ENCODE measurements around the gene TTC21A.
A peak's percentile ranks its signal among the peaks of the same experiment; 100 is the strongest.

Gene TTC21A

DNA sequence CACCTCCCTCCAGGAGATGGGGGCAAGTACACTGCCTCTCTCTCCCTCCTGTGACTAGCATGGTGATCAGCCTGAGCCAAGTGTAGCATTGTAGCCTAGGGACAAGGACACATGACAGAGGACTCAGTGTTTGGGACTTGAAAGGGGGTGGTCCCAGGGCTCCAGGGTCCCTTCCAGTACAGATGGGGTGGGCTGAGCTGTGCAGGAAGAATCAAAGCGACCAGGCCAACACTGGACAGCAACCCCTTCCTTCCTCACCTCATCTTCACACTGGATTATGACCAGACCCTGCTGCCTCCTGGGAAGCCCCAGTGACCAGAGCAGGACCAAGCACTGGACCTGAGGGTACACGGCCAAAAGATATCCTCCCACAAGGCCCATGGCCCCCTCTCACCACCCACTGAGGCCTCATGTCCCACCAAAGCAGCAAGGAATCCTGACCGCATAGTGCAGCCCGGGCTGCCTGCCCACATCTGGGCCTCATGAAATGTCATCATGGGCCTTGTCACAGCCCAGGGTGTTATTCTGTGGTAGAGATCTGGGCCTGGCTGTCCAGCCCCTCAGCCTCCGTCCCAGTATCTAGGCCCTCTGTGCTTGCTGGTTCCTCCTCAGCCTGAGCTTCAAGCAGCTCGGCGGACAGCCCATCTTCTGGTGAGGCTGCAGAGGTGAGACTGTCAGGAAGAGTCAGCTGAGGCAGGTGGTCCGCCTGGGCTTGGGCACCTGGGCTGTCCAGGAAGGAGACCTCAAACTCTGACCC is 9.6 kb upstream of the TTC21A start:
- no peak for DNase-seq (ENCODE audit: low spot score)

- no peak for DNase-seq (ENCODE audit: low spot score)
Measured at GRCh38 chr3:39098473-39099000, 8.9 kb upstream of the TTC21A start.

GRCh38 chr3:39099242-39099641 is 8.2 kb upstream of the TTC21A start:
- no peak for DNase-seq (ENCODE audit: low spot score)

DNA sequence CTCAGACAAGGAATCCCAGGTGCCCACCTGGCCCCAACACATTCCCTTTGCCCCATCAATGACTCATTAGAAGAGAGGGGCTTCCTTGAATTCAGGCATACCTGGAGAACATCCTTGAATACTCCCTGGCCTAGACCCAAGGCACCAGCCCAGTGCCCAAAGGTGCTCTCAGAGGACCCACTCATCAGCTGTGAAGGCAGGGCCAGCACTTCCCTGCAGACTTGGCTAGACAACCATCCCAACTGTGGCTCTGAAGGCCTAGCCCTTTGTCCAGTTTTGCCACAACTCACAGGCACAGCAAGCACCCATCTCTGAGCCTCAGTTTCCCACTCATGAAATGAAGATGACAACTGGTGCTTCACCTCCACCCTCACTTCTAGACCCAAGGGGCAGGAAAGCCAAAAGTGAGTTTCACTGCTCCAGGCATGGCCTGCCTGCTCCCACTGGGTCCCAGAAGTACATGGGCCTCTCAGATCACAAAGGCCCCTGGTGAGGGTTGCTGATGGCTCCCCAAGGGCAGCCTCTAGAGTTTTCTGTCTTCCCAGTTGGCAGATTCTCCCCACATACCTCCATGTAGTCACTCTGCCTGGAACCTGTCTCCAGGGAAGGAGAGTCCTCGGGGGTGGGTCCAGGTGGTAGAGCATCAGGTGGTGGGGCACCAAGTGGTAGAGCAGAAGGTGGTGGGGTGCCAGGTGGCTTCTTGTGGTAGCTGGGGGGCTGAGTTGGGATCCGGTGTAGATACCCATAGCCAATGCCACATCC is 7.6 kb upstream of the TTC21A start:
- DNase-seq (ENCODE audit: low spot score) = no peak

GRCh38 chr3:39100500-39100886 is 7.0 kb upstream of the TTC21A start:
- DNase-seq (ENCODE audit: low spot score) = no peak

DNA sequence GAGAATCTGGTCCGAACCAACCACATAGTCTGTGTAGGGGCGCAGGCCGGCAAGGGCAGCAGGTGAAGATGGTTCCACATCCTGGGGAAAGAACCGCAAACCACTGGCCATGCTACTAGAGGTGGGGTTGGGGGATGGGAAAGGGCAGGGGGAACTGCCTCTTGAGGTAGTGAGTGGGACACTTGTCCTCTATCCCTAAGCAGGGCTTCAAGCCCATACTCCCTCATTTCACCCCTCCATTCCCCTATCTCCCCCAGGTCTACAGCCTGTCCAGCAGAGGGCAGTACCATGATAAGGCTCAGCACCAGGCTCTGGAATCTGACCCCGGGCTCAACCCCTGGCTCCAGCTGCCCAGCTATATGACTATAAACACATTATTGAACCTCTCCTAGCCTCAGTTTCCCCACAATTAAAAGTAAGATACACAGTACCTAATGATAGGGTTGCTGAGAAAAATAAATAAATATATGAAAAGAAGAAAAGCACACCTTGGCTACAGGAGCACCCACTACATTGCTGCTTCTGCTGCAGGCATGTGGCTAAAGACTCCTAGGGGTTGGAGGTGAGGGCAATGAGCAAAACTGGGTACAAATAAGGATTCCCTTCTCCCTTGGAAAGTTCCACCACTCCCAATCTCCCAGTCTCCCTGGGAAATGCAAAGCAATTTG is 6.3 kb upstream of the TTC21A start:
- DNase-seq (ENCODE audit: low spot score) = peak; percentile 62

DNA sequence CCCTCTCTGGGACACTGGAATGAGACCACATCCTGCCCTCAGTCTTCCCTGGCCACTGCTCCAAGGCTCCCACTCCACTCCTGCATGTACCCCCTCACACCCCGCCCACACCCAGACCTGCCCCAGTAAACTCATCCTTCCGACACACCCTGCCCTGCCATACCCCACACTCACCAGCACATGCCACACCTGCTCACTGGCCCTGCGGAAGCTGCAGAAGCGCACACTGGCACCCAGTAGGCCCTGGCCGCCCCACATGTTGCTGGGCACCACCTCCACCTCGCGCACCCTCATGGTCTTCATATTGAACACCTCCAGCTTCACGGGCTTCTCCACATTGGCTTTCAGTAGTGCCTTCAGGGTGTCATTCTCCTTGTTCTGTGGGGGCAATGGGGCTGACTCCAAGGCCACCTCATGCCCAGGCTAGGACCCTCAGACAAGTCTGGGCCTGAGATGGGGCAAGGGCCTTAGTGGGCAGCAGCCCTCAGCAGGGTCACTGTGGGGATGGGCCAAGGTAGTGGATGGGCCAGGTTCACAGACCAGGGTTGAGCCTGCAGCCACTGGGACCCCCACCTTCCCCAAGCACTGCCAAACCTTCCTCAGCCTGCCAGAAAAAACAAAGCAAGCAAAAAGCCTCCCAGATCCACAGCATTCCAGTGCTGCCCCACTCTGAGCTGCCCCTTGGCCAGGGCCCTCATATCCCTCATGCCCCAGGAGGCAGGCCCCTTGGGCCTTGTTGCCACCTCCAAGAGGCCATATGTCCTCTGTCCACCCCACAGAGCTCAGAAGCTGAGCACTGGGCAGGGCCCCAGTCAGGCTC is 4.8 kb upstream of the TTC21A start:
- no peak for DNase-seq (ENCODE audit: low spot score)

- DNase-seq (ENCODE audit: low spot score) = no peak
Measured at GRCh38 chr3:39103324-39103693, 4.2 kb upstream of the TTC21A start.

DNA sequence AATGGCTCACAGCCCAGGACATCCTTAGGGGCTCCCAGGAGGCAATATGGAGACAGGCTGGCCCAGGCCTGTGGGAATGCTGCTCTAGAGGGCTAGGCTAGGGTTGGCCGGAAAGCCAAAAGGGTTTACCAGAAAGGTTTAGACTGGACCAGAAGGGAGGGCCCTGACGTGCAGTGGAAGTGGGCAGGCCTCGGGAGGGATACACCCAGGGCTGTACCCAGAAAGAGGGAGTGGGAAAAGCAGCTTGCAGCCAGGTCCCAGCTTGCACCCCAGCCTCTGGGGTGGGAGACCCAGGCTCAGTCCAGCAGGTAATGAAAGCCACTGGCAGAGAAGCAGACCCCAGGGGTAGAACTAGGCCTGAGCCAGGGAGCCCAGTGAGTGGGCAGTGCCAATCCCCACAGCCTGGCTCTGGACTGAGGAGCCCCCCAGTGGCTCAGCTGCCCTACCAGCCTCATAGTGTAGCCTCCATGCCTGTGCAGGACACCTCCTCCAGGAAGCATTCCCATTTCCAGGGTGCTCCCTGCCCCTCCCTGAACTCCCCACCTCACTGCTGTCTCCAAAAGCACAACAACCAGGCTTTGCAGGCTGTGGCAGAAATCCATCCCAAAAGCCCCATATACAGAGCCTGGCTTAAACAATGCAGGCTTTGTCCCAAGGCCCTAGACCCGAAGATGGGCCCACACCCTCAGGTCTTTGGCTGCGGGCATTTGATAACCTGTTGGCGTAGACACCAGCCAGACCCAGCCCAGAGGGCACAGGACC is 3.5 kb upstream of the TTC21A start:
- no peak for DNase-seq (ENCODE audit: low spot score)

DNA sequence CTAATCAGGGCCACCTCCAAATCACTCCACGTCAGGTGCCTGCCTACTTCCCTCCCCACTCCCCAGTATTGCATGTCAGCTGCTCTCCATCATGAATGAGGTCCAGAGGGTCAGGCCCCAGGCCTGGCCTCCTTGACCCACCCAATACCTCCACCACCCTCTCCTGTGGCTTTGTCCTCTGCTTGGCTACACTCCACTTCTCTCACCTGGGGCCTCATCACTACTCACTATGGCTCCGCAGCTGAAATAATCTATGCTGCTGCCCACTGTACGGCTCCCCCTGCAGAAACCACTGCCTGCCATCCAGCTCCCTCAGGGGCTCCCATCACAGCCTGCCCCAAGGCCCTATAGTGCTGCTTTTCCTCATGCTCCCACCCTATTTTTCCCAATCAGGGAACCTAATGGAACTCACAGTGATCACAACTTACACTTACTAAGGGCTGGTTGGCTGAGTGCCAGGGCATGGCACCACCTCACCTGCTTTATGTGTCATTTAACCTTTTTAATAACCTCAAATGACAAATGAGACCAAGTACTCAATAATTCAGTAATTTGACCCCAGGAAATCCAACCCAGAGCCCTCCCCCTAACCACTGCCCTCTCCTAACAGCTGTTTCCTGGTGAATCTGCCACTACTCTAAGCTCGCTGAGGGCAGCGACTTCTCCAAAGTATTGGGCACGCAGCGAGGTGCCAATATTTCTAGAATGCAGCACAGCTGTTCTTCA is 2.4 kb upstream of the TTC21A start:
- peak; percentile 41 for DNase-seq (ENCODE audit: low spot score)

DNA sequence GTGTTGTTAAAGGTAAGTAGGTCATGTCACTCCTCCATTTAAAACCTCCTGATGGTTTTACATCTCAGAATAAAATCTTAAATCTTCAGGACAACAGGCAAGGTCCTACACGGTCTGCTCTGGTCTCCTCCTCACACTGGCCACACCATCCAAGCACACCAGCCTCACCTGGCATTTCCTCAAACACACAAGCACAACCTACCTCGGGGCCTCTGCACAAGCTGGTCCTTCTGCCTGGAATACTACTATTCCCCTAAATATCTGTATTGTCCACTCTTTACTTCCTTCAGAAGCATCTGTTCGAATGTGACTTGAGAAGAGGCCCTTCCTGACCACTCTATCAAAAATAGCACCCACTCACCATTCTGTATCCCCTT is 1.8 kb upstream of the TTC21A start:
- DNase-seq (ENCODE audit: low spot score) = no peak

DNA sequence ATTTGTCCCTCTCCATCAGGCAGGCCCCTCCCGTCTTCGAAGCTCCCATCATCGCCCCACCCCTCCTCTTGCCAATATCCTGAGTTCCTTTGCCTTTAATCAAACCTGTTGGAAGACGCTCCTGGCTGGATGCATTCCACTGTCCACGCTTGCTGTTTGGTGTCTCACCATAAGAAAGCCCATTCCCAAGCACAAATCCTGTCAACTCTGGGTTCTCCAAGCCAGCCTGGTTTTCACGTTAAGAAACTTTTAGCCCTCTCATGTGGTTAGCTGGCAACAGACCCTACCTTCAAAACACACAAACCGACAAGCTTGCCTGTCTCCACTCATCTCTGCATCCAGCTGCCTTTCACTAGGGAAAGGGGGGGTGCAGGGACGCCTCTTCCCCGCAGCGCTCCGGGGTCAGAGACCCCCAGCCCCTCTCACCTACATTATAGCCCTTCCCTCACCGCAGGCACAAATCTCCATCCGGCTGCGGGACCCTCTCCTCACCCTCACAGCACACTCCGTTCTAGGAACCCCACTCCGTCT is 1.1 kb upstream of the TTC21A start:
- DNase-seq (ENCODE audit: low spot score) = no peak

DNA sequence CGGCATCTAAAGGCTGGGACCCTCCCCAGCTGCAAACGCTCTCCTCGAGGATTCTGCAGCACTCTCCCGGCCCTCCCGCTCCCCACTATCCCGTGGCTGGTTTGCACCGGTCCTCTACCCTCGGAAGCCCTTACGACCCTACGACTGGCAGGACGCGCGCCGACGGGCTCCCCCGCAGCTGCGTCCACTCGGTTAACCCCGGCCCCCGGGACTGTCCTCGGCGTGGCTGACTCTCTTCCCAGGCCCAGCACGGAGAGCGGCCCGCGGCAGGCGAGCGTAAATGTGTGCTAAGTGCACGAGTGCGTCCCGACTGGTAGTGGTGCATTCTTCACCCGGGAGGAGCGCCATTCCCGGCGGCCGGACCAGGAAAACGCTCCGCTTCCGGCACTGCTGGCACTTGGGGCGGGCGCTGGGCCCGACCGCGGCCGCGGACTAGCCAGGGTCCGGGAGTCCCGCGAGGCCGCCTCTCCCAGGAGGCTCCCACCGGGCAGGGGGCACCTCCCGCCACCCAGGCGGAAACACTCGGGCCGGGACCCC is 561 bp upstream of the TTC21A start:
- DNase-seq (ENCODE audit: low spot score) = no peak

DNA sequence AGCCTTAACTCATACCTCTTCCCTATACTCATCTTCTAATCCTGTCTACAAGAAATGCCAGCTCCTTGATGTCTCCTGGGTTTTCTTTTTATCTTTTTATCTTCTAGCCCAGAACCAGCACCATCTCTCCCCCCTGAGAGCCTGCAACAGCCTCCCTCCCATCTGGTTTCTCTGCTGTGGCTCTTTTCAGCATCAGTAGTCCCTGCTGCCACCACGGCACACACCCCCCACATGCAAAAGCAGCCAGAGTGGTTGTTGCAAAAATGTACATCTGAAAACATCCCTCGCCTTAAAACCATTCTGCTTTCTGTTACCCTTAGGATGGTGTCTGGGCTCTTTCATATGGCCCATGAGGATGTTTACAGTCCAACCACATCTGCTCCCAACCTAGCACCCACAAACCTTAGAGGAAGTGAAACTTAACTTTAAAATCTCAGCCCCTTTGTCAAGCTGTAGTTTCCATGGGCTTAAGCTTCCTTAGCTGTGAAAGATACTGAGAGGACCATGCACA is 775 bp downstream of the TTC21A start:
- DNase-seq (ENCODE audit: low spot score) = peak; percentile 36

- DNase-seq (ENCODE audit: low spot score) = no peak
Measured at GRCh38 chr3:39109086-39109485, 1.6 kb downstream of the TTC21A start.

GRCh38 chr3:39110041-39110639 is 2.7 kb downstream of the TTC21A start:
- DNase-seq (ENCODE audit: low spot score) = no peak

DNA sequence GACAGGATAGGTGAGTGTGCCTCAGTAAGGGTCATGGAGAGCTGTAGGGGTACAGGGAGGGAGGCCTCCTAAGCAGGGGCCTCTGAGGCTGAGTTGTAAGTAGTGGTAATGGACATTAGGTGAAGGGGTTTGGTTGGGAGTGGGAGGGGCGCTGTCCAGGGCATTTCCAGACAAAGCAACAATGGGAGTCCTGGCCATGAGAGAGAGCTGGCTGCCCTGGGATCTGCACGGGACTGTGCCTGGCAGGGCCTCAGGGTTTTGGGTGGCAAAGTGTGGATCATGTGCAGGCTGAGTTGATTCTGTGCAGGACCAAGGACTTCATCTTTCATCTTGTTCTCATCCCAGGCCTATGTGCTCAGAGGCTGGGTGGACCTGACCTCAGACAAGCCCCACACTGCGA is 4.6 kb downstream of the TTC21A start:
- DNase-seq (ENCODE audit: low spot score) = no peak

DNA sequence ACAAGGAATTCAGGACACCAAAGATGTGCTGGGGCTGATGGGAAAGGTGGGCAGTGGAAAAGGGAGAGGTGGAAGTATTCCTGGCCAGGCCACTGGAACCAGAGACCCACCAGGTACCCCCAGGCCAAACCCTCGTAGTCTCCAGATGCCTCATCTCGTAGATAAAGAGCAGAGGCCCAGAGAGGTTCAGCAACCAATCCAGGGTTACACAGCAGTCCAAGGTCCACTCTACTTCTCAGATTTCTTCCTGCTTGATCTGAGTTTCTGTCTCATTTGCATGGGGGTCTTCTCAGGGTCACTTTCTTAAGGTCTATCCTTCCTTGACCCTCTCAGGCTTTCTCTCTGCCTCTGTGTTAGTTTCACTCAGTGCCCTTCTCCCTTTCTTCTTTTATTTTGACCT is 5.1 kb downstream of the TTC21A start:
- no peak for DNase-seq (ENCODE audit: low spot score)

DNA sequence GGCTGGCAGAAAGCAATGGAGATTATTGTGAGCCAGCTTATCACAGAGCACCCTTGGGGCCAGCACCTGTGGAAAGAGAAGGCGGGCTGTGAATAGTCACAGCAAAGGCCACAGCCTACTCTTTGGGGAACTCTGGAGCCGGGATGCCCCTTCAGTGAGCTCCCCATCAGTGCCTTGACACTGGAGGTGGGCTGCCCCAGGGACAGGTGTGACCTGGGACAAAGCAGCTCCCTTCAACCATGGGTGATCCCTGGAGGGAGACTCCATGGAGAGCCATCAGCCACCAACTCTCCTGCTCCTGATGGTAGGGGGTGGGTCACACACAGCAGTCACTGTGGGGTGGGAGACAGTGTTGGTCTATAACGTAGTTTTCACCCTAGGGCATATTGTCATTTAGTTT is 5.8 kb downstream of the TTC21A start:
- no peak for DNase-seq (ENCODE audit: low spot score)

GRCh38 chr3:39114456-39114855 is 7.0 kb downstream of the TTC21A start:
- no peak for DNase-seq (ENCODE audit: low spot score)
